AML-193 (cell line): ENCODE results near the gene GRM6.

Source experiments
- DNase-seq, 2 experiments: peaks; one replicate each; lab custom pipeline; 2025; lab: John Stamatoyannopoulos, UW

The GRM6 gene

DNA sequence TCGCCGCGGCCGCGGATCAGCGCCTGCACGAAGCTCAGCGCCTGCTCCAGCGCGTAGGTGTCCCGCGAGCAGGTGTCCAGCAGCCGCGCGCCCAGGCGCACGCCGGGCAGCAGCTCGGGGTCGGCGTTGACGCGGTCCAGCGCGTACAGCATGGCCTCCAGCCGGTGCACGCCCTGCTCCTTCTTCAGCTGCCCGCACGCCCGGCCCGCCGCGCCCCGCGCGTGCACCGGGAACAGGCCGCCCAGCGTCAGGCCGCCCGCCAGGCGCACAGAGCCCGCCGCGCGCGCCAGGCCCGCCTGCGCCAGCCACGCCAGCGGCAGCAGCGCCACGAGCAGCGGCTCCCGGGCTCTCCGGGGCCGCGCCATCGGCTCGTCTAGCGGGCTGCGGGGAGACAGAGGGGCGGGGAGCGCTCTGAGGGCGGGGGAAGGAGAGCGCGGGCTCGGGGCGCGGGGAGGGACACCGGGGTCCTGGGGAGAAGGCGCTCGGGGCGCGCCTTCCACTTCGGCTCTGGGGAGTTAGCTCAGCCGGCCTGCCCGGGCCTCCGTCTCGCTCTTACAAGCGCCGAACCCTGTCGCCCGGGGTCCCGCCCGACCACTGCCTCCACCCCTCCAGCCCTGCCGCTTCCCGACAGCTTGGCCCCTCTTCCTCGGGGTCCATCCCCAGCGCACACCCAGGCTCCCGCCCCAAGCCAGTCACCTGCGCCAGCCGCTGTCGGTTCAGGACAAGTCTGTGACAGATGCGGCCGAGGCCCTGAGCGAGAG, at the start of gene GRM6:
Gene GRM6, minus strand, starts transcription at position 741 of the 761 bp plus-strand sequence. Its CDS starts 376 bp downstream, at position 365.
- DNase-seq = no peak

DNA sequence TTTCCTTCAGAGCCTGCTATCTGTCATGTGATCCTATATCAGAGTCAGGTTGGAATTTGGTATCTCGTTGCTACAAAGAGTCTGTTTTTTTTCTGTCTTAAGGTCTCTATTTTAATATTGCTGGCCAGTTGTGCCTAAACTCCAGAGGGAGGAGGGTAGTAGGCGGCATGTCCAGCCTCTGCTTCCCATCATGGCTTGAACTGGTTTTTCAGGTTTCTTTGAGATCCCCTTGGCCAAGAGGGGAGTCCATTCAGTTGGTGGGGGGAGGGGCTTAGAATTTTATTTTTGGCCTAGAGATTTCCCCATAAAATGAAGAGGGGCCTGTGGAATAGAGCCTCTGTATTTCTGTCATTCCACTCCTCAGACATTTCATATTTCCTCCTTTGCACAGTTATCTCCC, 49.6 kb upstream of the GRM6 start:
- DNase-seq = no peak

DNA sequence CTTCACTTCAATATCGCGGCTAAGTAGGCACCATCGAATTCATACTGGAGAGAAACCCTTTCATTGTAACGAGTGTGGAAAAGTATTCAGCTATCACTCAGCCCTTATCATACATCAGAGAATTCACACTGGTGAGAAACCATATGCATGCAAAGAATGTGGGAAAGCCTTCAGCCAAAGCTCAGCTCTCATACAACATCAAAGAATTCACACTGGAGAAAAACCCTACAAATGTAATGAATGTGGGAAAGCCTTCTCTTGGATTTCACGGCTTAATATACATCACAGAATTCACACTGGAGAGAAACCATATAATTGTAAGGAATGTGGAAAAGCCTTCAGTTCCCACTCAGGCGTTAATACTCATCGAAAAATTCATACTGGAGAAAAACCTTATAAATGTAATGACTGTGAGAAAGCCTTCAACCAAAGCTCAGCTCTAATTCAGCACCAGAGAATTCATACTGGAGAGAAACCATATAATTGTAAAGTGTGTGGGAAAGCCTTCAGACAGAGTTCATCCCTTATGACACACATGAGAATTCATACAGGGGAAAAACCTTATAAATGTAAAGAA, 38.0 kb upstream of the GRM6 start:
- no peak for DNase-seq

DNA sequence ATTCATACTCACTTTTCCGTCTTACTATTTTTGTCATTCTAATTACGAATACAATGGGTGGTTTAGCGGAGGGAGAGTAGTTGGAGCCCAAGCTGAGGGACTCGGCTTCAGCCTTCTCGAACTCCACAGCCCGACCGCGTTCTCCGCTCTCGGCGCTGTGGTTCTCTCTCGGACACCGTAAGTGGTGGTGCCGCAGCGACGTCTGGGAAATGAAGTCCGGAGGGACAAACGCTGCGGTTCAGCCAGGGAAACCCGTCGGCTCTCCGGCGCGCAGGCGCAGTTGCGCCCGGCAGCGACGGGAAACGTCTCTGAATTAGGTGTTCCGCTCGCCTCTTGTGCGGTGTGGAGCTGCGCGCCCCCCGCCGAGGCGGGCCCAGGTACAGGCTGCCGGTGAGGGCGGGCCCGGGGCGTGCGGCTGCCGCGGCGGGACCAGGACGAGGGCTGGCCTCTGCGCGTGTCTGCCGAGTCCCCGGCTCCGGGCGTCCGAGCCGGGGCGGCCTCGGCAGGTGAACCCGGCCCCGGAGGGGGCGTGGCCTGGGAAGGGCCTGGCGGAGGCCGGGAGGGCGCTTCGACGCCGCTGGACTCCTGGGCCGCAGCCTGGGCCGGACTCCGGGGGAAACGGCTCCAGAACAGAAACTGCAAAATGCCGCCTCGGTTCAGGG, 28.5 kb upstream of the GRM6 start, which contains the start of gene ZNF879:
Gene ZNF879, plus strand, starts transcription at position 277 of the 662 bp plus-strand sequence. CDS start 1,201 bp downstream, outside the sequence.
- DNase-seq = peak; percentile 62 to 66

DNA sequence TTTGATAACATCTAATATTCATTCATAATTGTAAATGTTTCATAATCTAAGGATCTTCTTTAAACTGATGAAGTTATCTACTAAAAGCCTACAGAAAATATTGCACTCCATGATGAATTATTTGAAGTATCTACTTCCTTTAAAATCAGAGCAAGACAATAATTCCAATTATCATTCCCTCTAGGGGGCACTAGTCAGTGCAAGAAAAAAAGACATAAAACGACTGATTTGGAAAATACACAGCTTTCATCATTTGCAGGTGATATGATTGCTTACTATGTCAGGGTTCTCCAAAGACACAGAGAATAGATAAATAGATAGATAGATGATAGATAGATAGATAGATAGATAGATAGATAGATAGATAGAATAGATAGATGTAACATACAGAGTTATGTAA, 13.5 kb upstream of the GRM6 start:
- DNase-seq = no peak

DNA sequence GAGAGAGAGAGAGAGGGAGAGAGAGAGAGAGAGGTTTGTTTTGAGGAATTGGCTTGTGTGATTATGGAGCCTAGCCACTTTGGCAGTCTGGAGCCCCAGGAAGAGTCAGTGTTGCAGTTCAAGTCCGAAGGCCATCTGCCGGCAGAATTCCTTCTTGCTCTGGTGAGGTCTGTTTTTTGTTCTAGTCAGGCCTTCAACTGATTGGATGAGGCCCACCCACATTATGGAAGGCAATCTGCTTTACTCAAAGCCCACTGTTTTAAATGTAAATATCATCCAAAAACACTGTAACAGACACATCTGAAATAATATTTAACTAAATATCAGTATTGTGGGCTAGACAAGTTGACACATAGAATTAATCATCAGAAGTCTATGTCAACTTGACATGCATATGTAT, 11.4 kb upstream of the GRM6 start:
- no peak for DNase-seq

DNA sequence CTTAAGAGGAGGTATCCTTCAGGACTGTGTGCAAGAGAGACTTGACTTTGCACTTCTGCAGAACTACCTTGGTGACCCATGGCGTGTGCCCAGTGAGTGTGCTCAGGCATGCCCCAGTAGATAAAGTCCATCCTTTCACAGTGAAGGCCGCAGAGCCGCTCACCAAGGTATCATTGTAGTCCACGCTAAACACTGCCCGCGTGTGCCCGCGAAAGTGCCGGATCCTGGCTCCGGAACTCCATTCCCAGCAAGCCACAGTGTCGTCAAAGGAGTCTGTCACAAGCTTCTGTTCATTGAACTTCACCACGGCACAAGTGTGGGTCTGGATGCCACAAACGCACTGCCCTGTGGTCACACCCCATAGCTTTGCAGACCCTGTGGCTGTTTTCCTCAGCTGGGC, 3.3 kb upstream of the GRM6 start:
- no peak for DNase-seq

DNA sequence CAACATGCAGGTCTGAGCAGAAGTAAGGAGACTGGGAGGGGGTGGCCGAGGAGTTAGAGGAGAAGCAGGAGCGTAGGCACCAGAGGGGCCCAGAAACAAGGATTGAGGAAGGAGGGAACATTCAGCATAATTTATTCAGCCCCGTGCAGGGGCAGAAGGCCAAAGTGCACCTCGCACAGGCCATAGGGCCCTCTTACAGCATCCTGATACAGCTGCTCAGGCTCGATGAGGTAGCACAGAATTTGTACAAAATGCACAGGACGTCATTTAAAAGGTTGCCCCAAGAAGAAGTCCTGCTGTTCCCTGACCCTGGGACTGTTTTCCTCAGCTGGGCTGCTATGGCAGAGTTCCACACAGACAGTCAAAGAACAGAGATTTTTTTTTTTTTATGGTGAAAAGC, 2.1 kb upstream of the GRM6 start:
- DNase-seq = no peak

DNA sequence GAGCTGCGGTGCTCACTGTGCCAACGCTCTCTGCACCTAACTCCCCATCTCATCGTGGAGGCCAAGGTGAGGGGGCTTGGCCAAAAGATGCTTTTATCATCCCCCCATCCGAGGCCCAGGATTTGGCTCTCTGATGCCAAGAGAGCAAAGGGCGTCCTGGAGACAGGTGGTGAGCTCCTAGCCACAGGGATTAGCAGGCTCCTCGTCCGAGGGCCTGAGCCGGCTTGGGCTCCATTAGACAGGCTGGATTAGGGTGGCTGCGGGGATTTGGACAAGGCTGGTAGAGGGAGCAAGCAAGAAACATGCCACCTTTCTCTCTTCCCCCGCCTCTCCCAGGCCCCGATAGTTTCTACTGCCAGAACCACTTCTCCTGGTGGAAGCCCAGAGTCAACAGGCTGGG, 1.0 kb upstream of the GRM6 start:
- DNase-seq = no peak

DNA sequence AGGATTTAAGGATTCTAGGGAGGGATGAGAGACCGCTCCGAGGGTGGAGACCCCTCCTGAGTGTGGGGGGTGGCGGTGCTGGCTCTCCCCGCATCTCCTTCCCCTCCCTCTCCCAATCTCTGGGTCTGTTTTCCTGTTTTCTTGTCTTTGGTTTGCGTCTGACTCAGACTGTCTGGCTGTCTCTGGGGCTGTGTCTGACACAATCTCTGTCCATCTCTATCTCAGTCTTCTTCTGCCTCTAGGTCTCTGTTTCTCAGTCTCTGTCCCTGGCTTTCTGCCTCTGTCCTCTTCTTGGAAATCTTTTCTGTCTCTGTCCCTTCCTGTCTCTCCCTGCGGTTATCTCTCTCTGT, 196 bp upstream of the GRM6 start:
- no peak for DNase-seq

DNA sequence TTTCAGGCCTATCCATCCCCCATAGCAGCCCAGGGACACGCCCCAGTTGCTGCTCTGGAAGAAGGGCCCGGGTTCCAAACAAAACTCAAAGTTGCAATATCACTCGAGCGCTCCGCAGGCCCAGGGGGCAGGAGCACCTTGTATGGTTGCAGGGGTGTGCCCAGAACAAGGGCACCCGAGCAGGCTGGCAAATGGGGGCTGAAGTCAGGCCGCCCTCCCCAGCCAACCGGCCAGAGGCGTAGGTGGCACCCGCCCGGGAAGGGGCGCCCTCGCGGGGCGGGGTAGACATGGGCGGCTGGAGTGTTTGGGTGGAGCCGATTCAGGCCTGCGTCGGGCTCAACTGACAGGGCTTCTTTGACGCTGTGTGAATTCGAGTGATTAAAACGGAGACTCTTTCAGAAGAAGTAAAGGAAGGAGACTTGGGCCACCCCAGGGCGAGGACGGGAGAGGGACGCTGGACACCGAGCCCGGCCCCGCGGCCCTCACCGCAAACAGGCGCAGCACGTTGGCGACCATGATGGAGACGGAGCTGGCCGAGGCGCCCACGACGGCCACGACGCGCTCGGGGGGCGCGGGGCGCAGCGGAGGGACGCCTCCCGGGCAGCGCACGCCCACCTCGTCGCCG, 1.1 kb downstream of the GRM6 start:
- DNase-seq = no peak

DNA sequence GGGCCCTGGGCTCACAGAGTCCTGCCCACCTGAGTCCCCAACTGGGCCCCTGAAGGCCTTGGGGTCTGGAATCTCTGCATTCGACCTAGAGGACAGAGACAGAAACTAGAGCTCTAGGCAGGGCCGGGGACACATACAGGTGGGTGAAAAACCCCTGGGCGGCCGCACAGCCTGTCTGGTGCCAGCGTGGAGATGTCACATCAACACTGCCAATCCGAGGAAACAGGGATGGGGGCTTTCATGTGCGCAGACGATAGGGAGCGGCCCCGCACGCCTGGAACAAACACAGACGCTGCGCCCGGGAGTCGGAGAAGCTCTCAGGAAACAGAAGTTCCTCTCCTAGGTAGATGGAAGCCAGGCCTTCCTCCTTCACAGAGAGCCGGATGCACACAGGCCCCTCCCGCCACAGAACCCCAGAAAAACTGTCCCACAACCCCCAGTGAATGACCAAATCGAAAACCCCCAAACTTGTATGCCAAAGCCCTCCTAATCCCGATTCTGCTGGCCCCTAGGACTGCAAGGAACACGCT, 1.8 kb downstream of the GRM6 start:
- no peak for DNase-seq

DNA sequence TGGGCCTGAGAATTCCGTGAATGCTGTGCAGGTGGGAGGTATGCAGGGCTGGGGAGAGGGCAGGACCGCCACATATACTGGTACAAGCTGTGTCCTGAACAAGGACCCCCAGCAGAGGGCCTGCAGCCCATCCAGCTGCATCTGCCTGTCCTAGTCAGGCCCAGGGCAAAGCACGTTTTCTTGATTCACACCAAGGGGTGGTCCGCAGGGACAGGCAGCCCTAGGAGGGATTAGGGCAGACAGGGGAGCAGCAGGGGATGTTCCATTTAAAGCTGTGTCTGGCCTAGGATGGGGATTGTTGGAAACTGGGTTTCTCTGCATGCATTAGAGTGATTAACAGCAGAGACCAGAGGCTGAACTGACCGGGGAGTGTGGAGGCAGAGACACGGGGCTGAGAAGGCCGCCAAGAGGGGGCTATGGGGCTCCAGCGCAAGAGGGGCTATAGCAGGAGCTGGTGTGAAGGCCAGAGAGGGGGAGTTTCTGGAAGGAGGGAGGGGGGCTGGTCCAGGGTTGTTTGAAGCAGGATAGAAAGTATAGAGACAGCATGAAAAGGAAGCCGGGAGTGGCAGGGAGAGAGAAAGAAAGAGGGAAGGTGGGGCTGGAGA, 2.7 kb downstream of the GRM6 start:
- no peak for DNase-seq

DNA sequence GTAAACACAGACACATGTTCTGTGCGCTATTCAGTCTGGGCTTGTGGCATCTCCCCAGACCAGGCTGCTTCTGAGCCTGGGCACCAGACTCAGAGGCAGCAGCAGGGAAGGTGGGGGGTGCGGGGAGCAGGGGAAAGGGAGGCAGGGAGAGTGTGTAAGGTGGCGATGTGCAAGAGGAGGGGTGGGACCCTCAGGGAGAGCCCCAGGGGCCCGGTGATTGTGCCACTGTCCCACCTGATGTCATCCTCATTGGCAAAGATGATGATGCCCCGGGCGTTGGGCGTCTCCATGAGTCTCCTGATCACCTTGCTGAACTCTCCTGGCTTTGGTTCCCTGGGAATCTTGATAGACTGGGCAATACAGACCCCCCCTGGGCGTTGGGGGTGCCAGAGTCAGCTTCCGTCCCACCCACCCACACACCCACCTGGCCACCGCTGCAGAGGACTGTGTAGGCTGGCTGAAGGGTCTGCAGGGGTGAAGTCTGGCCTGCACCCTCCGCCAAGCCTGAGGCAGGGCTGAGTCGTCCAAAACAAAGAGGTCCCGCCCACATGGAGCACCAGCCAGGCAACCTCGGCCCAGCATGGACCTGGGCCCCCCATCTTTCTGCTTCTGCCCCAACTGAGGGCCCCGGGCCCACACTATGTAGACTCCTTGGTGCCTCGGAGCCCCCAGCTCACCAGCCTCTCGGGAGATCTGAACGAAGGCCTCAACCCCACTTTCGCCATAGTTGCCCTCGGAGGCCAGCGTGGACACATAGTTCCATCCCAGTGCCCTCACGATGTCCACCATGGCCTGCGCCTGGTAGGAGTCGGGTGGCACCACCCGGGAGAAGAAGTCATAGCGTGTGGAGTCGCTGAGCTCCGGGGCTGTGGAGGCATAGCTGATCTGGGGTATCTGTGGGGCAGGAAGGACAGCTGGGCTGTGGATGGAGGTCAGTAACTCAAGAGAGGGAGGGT, 3.7 kb downstream of the GRM6 start:
- no peak for DNase-seq

DNA sequence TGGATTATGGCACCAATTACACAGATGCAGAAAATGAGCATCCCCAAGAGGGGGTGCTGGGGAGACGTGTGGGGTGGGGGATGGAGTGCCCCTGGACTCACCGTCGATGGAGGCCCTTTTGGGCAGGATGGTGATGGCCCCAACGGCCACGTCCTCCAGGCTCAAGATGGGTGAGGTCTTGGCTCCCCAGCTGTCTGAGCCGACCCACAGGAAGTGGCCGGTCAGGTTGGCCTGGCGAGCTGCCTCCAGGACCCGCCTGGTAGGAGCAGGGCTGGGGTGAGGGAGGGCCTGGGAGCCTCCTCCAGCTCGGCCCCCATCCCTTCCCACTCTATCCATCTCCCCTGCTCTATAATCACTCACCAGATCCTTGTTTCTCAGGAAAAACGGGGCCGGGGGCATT, 4.6 kb downstream of the GRM6 start:
- no peak for DNase-seq

DNA sequence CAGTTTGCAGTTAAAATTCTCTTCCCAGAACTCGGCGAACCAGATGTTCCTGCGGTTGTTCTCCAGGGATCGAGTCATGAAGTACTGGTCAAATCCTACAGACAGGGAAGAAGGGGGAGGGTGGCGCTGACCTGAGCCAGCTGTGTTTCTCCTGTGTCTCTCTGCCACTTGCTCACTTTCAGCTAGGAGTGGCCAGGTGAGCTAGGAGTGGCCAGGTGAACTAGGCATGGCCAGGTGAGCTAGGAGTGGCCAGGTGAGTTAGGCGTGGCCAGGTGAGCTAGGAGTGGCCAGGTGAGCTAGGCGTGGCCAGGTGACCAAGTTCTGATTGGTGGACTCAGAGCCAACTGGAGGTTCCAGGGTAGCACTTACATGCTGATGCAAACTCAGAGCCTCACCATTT, 5.8 kb downstream of the GRM6 start:
- DNase-seq = no peak

DNA sequence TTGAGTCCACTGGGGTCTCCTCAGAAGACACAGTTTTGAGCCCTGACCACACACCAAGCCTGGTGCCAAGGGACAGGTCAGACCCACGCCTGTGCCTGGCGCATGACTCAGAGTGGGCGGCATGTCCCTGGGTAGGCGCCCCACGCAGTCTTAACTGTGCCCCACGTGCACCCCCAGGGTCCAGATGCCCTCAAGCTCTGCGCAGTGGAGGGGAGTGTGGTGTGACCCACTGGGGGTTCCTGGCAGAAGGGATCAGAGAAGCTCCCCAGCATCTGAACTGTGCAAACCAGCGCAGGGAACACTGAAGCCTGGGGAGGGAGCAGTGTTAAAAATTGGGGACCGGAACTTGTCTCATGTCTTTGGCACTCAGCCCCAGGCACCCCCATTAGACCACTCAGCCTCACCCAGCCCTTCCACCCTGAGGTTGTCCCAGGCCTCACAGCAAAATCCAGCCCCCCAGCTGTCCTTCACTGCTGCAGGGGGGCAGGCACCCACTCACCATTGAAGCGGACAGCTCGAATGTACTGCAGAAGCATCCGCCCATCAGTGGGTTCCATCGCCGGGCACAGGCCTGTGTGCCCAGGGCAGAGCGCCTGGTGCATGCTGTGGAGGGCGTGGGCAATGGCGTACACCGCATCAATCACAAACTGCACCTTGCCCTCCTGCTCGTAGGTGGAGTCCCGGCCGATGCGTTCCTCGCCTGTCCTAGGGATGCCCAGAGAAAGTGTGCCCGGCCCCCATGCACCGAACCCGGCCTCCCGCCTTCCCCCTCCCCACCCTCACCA, 6.5 kb downstream of the GRM6 start:
- no peak for DNase-seq

DNA sequence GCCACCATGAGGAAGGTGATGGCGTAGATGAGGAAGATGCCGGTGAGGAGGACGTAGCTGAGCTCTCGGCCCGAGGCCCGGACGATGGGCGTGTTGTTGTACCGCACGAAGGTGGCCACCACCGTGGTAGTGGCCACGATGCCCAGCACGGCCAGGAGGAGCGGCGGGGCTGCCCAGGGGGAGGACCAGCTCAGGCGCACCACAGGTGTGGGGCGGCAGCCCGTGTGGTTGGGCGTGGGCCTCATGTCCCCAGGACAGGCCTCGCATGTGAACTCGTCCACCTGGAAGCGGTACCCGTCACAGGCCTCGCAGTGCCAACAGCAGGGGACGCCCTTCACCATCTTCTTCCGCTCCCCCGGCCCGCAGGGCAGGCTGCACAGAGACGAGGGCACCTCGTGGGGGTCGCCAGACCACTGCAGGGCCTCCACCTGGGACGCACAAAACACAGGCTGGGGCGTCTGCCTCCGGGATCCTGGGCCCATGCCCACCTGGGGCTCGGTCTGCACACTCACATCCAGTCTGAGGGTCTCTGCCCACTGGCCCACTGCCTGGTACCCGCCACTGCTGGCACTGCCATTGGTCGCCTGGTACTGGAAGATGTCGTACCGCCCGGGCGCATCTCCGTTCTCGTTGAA, 8.7 kb downstream of the GRM6 start:
- DNase-seq = no peak

DNA sequence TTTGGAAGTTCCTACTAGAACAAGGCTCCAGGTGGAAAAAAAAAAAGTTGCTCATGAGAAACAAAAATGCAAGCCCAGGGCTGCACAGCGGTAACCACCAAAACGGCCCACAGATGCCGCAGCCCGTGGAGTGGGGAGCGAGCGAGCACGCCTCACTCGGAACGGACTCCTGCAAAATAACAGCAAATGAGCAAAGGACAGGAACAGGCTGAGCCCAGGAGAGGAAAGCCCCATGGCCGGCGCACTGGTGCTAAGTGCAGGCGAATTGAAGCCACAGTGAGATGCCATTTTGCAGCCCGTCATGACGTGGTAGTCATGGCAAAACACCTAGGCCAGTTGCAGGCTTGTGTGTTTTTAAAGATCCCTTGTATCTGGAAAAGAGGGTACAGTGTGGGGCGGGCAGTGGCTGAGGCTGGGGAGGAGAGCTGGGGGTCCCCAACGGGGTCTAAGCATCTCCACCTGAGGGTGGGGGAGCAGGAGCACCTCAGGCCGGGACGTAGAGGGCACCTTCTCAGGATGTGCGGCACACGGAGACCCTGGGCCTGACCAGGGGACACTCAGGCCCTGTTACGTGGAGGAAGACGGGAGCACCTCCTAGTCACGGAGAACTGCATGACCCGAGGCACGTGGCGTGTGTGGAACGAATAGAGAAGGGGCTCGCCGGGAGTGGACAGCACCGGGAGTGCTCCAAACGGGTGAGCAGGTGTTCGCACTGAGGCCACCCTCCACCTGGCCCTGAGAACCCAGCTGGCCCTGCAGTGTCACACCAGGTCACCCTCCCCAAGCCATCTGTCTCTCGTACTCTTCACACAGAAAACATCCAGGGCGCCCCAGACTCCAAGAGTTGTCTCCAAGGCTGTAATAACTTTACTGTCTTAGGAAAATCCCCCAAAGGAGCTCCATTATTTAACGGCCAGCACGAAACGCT, 10.7 kb downstream of the GRM6 start:
- no peak for DNase-seq
